Activated CD4-positive, alpha-beta T cell treated with anti-CD3 and anti-CD28 coated beads for 36 hours (primary cell): ENCODE data around the gene YIF1B. TPM values are rescaled to one million over a fixed set of nuclear protein-coding genes. Genes with fewer than 3 reads are reported as not detected.

Experiments used
- ATAC-seq: fragments of 200-7000 bp; cut with Tn5 transposase; one replicate; pipeline ENCODE4 v1.10.0; 2021; ENCODE audit warnings: mild to moderate bottlenecking, moderate library complexity
- CTCF ChIA-PET: fragments of 350-600 bp; sonication (Branson Sonifier 250); formaldehyde crosslinking; loops from one replicate; lab custom pipeline; 2021; ENCODE audit warnings: antibody characterized with exemption; lab: Charles Lee
- POLR2A ChIA-PET: fragments of 350-600 bp; sonication (Branson Sonifier 250); formaldehyde crosslinking; loops from one replicate; lab custom pipeline; 2021; ENCODE audit warnings: antibody characterized with exemption, inconsistent platforms; lab: Charles Lee
- DNase-seq: peaks from one replicate; pipeline ENCODE4 v3.0.0-alpha.2; 2020
- H3K27ac Mint-ChIP-seq: one replicate; pipeline ENCODE4 v1.8.0; 2021; ENCODE audit warnings: mixed read lengths
- H3K27me3 Mint-ChIP-seq: one replicate; pipeline ENCODE4 v1.8.0; 2021; ENCODE audit warnings: mixed read lengths
- H3K36me3 Mint-ChIP-seq: one replicate; pipeline ENCODE4 v1.8.0; 2021; ENCODE audit warnings: low read depth, mixed read lengths
- H3K4me1 Mint-ChIP-seq: one replicate; pipeline ENCODE4 v1.8.0; 2021; ENCODE audit warnings: mixed read lengths
- H3K4me3 Mint-ChIP-seq: one replicate; pipeline ENCODE4 v1.8.0; 2021; ENCODE audit warnings: mild to moderate bottlenecking, moderate library complexity, mixed read lengths
- H3K9me3 Mint-ChIP-seq: one replicate; pipeline ENCODE4 v1.8.0; 2021; ENCODE audit warnings: low read depth, mixed read lengths
- intact Hi-C, 2 experiments: fragments of 100-400 bp; cut with DNase I in 1 of 2; cut with micrococcal nuclease in 1 of 2; formaldehyde crosslinking; loops; one replicate each; pipeline versions ENCODE4 v1.14.2 to v1.15.1; 2022 to 2024; cut with DNase I, micrococcal nuclease
- total RNA-seq, 2 experiments: library from RNA; stranded (reverse); gene quantifications; one replicate each; pipeline ENCODE4 v1.2.3, GENCODE V29; 2021

Gene YIF1B
- total RNA-seq, 2 experiments from 2014 or later = 76.3 to 90.1 TPM

DNA sequence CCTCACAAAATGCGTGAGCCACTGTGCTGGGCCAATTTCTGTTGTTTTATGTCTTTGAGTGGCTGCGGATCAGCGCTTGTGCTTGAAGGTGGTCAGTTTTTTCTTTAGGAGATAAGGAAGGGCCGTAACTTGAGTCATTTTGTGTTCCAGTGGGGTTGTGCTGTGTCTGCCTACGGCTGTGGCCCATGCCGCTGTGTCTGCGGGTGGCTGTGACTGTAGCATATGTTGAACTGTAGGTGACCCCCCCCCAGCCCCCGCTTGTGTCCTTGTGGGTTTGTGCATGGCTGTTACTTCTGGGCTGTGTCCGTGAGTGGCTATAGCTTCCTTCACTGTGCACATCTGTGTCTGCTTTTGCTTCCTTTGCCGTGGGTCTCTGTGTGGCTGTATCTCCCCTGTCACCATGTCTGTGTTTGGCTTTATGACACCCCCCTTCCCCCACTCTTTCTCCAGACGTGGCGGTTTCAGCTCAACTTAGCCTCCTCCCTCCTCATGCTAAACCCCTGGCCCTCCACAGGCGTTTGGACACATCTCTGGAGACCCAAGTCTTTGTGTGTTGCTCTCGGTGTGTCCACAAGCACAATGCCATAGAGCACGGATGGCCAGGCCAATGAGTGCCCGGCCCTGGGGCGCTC is 60.2 kb downstream of the YIF1B start:
- H3K36me3 Mint-ChIP-seq = no peaks in the 10 kb centered on the region
- no peak overlapping the region for H3K27ac Mint-ChIP-seq
- DNase-seq (no peak), ATAC-seq (no peak)
- CTCF ChIA-PET = interaction anchor here (1.1 to 1.6 kb wide), 4 partner anchors 10 to 353 kb away, joined by 3 to 7 read pairs (median 6); partner anchors contain the start of gene FAM98C
- no peaks in the 10 kb centered on the region for H3K4me1 Mint-ChIP-seq
- intact Hi-C loops = no loop called here
- no peaks in the 10 kb centered on the region for H3K9me3 Mint-ChIP-seq
- peaks cover 22% of the 10 kb centered on the region for H3K27me3 Mint-ChIP-seq
- H3K4me3 Mint-ChIP-seq = no peak overlapping the region
- POLR2A ChIA-PET = no interaction called here

- Mint-ChIP-seq H3K4me3 (no peak overlapping the region), H3K4me1 (no peaks in the 10 kb centered on the region), H3K27me3 (peaks cover 22% of the 10 kb centered on the region)
Measured at GRCh38 chr19:38253788-38254187, 62.0 kb downstream of the YIF1B start.

More at GRCh38 chr19:38253788-38254187, 62.0 kb downstream of the YIF1B start:
- DNase-seq (no peak), ATAC-seq (no peak)
- ChIA-PET POLR2A (no interaction called here), CTCF (interaction anchor here (0.7 to 1.9 kb wide), 2 partner anchors 10 to 82 kb away, joined by 3 to 8 read pairs; partner anchors contain the start of gene CATSPERG)
- Mint-ChIP-seq H3K9me3 (no peaks in the 10 kb centered on the region), H3K36me3 (no peaks in the 10 kb centered on the region), H3K27ac (no peak overlapping the region)
- intact Hi-C loops = no loop called here

Other genes starting within 250 kb of the YIF1B start
- 1 to 10 TPM in 1 of 2 experiments, under 1 TPM in 1; 0.91 to 1.2 TPM for gene DPF1, start 91.7 kb downstream of the YIF1B start, total RNA-seq
- 1 to 10 TPM; 1.6 to 1.7 TPM for gene PPP1R14A, start 59.6 kb downstream of the YIF1B start, total RNA-seq
- gene SPINT2, start 51.4 kb downstream of the YIF1B start, total RNA-seq = 10 to 100 TPM; 46.0 to 49.0 TPM
- not detected for gene C19orf33, start 11.7 kb downstream of the YIF1B start, total RNA-seq
- gene KCNK6, start 3.9 kb upstream of the YIF1B start, total RNA-seq = 10 to 100 TPM in 1 of 2 experiments, 1 to 10 TPM in 1; 9.6 to 10.2 TPM
- 1 to 10 TPM; 3.3 to 3.4 TPM for gene CATSPERG, start 19.9 kb upstream of the YIF1B start, total RNA-seq
- 100 to 1,000 TPM; 219 to 275 TPM for gene PSMD8, start 58.6 kb upstream of the YIF1B start, total RNA-seq
- gene GGN, start 72.1 kb upstream of the YIF1B start, total RNA-seq = under 1 TPM; 0.30 to 0.51 TPM
- gene SPRED3, start 72.8 kb upstream of the YIF1B start, total RNA-seq = 1 to 10 TPM; 3.0 to 4.5 TPM
- gene FAM98C, start 87.1 kb upstream of the YIF1B start, total RNA-seq = 10 to 100 TPM; 19.6 to 24.8 TPM
- 1 to 10 TPM; 5.6 to 5.9 TPM for gene RASGRP4, start 110.3 kb upstream of the YIF1B start, total RNA-seq
- gene RYR1, start 117.7 kb upstream of the YIF1B start, total RNA-seq = 1 to 10 TPM; 2.0 to 3.1 TPM